ENCODE data around the gene EFHC2. TPM values are rescaled to one million over a fixed set of nuclear protein-coding genes. Genes with fewer than 3 reads are reported as not detected.

Gene EFHC2
- total RNA-seq, 1 experiment from 2014 or later: 1.1 TPM

DNA sequence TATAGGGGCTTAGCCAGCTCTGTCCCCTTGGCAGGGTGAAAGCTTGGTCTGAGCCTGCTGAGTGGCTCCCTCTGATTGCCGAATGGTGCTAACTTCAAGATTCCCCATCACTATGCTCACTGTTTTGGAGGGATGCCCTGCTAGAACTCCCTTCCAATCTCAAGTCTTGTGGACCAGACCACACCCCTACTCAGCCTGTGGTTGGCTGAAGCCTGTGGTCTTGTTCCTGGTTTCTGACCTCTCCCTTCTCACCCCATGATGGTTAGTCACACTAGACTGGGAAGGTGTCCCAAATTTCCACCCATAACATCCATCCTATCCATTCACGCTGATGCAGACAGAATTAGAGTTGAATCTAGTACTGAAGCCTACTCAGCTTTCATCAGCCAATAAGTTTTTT lies 185.6 kb downstream of the EFHC2 start:
- Histone ChIP-seq H3K18ac (ENCODE audit: insufficient read length, low read depth, low read length) (no peak overlapping the region), H3K23me2 (ENCODE audit: insufficient read length, low read depth, low read length, poor library complexity, severe bottlenecking) (no peaks in the 10 kb centered on the region), H4K5ac (ENCODE audit: insufficient read length, low read depth, low read length) (no peak overlapping the region), H4K8ac (replicated peaks; ENCODE audit: insufficient read length, low read depth, low read length) (no peak overlapping the region), H3K4me2 (ENCODE audit: insufficient read depth, insufficient read length, low read length) (no peak overlapping the region), H4K20me1 (ENCODE audit: control insufficient read depth, insufficient read depth, insufficient read length) (no peaks in the 10 kb centered on the region), H2BK12ac (ENCODE audit: insufficient read length, low read depth, low read length) (no peak overlapping the region), H3K27me3 (ENCODE audit: insufficient read depth, low read length) (no peaks in the 10 kb centered on the region), H3K79me1 (ENCODE audit: insufficient read depth, low read depth, low read length, poor library complexity, severe bottlenecking) (no peaks in the 10 kb centered on the region), H2BK15ac (ENCODE audit: low read depth, low read length) (no peak overlapping the region), H3K9me3 (ENCODE audit: control insufficient read depth, low read depth, low read length) (peaks cover 61% of the 10 kb centered on the region), H3K27ac (ENCODE audit: insufficient read length, low read depth, low read length) (no peak overlapping the region), H2BK120ac (ENCODE audit: low read depth, low read length, poor library complexity, severe bottlenecking) (no peak overlapping the region), H3K4ac (ENCODE audit: low read depth, low read length) (no peak overlapping the region), H2BK20ac (ENCODE audit: low read depth, low read length, poor library complexity, severe bottlenecking) (no peak overlapping the region), H3T11ph (ENCODE audit: low read length) (no peak overlapping the region), H2AK5ac (ENCODE audit: insufficient read length, low read length) (no peak overlapping the region), H3K79me2 (ENCODE audit: insufficient read depth, low read length) (no peaks in the 10 kb centered on the region), H3K9ac (ENCODE audit: extremely low read depth, insufficient read length, low read length) (no peak overlapping the region), H3K14ac (ENCODE audit: insufficient read depth, low read length) (no peak overlapping the region), H3K4me1 (ENCODE audit: insufficient read depth, low read length) (no peaks in the 10 kb centered on the region), H2BK5ac (ENCODE audit: insufficient read length, low read length) (no peak overlapping the region), H2AFZ (ENCODE audit: low read length) (no peak overlapping the region), H3K23ac (ENCODE audit: insufficient read length, low read depth, low read length) (no peak overlapping the region), H4K91ac (ENCODE audit: insufficient read length, low read depth, low read length) (no peak overlapping the region), H3K56ac (ENCODE audit: insufficient read length, low read depth, low read length) (no peak overlapping the region)
- H3K36me3 Mint-ChIP-seq (ENCODE audit: insufficient read depth in 1 of 3, low read depth in 3 of 3): peaks cover 0 to 12% (median 7%) of the 10 kb centered on the region in 3 experiments; a peak in 4 of 7 replicates
- TF ChIP-seq, protein P1, sequence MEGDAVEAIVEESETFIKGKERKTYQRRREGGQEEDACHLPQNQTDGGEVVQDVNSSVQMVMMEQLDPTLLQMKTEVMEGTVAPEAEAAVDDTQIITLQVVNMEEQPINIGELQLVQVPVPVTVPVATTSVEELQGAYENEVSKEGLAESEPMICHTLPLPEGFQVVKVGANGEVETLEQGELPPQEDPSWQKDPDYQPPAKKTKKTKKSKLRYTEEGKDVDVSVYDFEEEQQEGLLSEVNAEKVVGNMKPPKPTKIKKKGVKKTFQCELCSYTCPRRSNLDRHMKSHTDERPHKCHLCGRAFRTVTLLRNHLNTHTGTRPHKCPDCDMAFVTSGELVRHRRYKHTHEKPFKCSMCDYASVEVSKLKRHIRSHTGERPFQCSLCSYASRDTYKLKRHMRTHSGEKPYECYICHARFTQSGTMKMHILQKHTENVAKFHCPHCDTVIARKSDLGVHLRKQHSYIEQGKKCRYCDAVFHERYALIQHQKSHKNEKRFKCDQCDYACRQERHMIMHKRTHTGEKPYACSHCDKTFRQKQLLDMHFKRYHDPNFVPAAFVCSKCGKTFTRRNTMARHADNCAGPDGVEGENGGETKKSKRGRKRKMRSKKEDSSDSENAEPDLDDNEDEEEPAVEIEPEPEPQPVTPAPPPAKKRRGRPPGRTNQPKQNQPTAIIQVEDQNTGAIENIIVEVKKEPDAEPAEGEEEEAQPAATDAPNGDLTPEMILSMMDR (conservative IDR thresholded peaks at IDR 0.05): no peak
- peaks cover 68 to 78% of the 10 kb centered on the region in 2 experiments for H3K9me3 Mint-ChIP-seq
- H3K27ac Mint-ChIP-seq: no peak overlapping the region
- no peak overlapping the region for H3K4me3 Mint-ChIP-seq
- H3K4me1 Mint-ChIP-seq: peaks cover 4 to 6% of the 10 kb centered on the region in 2 experiments
- no peak for DNase-seq
- no CpG with 5 or more reads among the region's 2 CpGs for WGBS (ENCODE audit: extremely low coverage, insufficient read length, low lambda C conversion rate)
- no peaks in the 10 kb centered on the region; the same call in 1 of the 2 replicates for H3K27me3 Mint-ChIP-seq (ENCODE audit: low read depth)
